Brain pericyte (primary cell): ENCODE results near the gene KLRD1.
"Not testable (repeated sequence)": the region's sequence is repeated elsewhere in the genome, so short reads cannot be mapped to it uniquely, and the experiment has no call there.

Experiments
- DNase-seq: peaks from one replicate; pipeline ENCODE4 v3.0.0-alpha.2; 2012; ENCODE audit warnings: low read depth, low spot score

Gene KLRD1, protein sequence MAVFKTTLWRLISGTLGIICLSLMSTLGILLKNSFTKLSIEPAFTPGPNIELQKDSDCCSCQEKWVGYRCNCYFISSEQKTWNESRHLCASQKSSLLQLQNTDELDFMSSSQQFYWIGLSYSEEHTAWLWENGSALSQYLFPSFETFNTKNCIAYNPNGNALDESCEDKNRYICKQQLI

GRCh38 chr12:10307630-10308029 lies at the start of gene KLRD1:
KLRD1 (plus strand) TSS chr12:10307870; CDS start chr12:10308078, 208 bp downstream.
- no peak for DNase-seq

- no peak for DNase-seq
Observed at GRCh38 chr12:10260927-10261326, 46.7 kb upstream of the KLRD1 start.

- no peak for DNase-seq
Observed at GRCh38 chr12:10268037-10268436, 39.6 kb upstream of the KLRD1 start.

DNA sequence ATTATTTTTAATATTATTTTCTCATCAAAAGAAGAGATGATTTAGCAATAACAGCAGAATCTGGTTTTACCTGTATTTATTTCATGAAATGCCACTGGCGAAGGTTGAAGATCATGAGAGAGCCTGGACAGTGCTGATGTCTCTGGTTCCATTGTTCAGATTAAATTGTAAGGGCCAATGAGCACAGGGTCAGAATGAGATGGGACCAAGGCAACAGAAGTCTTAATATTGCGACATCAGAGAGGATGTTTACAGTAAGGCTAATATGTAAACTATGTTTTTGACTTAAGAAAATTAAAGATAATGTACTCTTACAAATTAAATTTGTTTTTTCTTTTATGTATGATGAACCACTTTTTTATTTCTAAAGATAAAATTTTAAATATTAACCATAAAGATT lies 35.2 kb upstream of the KLRD1 start:
- DNase-seq: no peak

- no peak for DNase-seq
Observed at GRCh38 chr12:10276774-10277173, 30.9 kb upstream of the KLRD1 start.

DNA sequence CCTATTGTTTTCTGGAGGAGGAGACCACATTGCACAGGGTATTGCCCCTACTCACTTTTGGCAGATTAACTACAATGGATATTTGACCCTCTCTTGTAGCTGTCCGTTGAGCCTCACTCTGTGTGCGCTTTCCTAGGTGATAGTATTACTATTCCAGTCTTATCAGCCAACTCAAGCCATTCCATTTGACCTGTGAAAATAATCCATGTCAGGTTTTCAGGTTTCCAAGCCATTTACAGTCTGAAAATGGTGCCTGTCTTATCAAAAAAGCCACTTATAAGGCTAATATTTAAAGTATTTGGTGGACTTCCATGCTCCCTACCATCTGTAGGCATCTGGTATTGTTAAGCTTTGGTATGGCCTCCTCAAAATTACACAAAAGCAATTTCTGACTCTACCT lies 29.6 kb upstream of the KLRD1 start:
- no peak for DNase-seq

DNA sequence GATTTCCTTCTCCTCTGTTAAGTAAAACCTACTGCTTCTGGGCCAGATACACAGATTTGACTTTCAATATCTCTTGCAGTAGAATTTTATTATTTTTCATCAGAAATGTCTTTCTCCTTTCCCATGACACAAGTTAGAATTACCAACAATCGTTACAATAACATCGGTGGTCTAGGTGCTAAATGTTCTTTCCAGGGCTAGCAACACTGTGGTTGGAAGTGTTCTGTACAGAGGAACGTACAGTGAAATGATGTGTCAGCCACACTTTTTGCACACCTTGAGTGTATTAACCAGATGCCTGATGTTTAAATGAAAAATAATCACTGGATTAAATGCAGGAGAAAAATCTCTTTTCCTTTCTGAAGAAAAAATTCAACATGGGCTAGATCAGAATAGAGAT lies 27.7 kb upstream of the KLRD1 start:
- DNase-seq: no peak

DNA sequence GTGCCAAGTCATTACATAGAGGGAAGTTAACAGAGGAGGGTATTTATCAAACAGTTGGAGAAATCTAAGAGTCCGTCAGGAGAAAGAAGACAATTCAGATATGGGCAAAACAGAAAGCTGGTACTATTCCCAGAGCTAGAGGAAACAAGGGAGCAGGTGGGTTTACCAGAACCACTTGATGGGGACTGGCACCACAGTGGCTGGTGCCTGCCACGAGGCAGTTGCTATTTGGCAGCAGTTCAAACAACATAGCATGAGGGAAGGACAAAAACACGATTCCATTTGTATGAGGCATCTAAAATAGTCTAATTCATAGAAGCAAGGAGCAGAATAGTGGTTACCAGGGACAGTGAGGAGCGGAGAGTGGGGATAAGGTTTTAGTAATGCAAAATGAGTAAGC lies 24.6 kb upstream of the KLRD1 start:
- DNase-seq: no peak

- DNase-seq: no peak
Observed at GRCh38 chr12:10285919-10286318, 21.8 kb upstream of the KLRD1 start.

- no peak for DNase-seq
Observed at GRCh38 chr12:10289005-10289754, 18.5 kb upstream of the KLRD1 start.

GRCh38 chr12:10291030-10291429 lies 16.6 kb upstream of the KLRD1 start:
- no peak for DNase-seq

DNA sequence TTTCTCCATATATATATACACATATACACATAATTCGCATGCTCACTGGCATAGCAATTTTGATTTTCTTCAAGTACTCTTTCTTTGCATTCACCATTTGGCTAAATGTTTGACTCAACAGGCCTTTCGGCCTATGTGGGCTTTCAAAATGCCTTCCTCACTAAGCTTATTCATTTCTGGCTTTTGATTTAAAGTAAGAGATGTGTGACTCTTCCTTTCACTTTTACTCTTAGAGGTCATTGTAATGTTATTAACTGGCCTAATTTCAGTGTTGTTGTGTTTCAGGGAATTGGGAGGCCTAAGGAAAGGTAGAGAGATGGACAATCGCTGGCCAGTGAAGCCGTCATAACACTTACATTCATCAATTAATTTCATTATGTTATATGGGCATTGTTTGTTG lies 14.5 kb upstream of the KLRD1 start:
- DNase-seq: no peak

GRCh38 chr12:10293570-10294227 lies 14.0 kb upstream of the KLRD1 start:
- DNase-seq: no peak

DNA sequence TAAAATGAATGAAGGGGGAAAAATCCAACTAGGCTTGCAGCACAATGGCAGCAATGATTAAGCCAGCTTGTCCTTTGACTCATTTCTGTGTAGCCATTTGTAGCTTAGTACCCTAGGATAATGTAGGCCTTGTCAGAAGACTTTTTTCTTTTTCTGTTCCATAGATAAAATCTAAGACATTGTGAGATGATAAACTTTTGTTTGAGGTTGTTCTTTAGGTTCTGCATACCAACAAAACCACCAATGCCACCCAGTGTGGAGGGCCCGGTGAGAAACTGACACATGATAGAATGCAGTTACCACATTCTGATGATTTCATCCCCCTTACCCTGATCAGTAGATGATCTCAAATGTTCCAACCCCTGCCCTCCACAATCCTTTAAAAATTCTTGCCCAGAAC lies 6.6 kb upstream of the KLRD1 start:
- DNase-seq: no peak

DNA sequence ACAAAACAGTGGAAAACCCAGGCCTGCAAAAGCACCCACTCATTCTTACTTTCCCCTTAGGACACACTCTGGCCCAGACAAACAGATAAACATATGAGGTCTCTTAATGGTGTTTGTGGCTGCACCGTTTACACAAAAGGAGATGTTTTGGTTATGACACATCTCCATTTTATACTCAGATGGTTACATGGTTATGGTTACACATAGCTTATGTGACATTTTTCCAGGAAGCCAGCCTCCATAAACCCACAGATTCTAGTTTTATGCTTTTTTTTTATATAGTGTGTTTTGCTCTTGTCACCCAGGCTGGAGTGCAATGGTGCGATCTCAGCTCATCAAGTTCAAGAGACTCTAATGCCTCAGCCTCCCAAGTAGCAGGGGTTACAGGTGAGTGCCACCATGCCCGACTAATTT lies 3.5 kb upstream of the KLRD1 start:
- no peak for DNase-seq

DNA sequence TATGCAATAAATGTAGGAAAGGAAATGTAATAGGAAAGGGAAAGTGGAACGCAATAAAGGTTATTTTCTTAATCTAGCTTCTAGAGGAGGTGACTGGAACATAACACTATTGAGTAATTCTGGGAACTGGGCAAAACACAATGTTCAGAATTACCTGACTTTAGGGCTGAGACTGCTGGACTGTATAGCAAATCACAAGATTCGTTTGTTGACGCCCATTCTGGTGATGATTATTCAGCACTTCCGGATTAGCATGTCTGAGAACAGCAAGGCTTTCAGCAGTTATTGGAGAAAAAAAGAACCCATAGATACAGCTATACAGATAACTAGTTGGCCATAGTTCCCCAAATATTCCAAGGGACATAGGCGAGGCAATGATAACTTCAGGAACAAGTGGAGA lies 2.3 kb upstream of the KLRD1 start:
- no peak for DNase-seq

DNA sequence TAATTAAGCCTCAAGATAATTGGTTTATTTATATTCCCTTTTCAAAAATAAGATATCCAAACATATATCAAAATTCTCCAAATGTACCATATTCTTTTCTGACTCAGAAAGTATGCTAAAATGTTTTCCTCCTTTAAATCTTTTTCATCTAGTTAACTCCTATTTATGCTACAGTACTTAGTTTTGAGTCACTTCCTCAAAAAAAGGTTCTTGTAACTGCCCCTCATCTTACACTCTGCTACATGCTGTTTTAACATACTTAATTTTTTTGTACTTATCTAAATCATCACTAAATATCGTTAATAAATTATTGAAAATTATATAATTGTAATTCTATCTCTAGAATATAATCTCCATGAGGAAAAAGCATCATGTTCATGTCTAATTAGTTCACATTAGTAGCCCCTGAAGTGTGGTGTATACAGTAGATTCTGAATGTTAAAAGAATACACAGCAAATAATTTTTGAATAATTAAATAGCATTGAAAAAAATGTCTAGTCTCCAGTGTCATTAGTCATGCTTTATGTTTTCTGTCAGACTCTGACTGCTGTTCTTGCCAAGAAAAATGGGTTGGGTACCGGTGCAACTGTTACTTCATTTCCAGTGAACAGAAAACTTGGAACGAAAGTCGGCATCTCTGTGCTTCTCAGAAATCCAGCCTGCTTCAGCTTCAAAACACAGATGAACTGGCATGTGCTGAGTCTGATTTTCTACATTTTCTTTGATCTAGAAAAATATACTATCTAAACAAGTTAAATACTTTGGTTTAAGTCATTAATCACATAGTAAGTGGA lies 3.5 kb downstream of the KLRD1 start:
- no peak for DNase-seq

DNA sequence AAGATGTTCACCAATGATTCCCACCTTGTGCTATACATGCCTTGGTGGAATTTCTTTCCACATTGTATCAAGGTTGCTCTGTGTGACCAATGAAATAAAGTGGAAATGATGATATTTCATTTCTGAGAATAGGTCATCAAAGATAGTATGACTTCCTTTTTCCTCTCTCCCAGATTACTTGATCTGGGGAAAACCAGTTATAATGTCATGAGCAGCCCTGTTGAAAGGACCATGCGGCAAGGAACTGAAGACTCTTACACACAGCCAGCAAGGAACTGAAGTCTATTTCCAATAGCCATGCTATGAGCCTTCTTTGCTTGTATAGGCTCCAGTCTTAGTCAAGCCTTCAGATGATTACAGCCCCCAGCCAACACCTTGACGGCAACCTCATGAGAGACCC lies 11.7 kb downstream of the KLRD1 start:
- no peak for DNase-seq

DNA sequence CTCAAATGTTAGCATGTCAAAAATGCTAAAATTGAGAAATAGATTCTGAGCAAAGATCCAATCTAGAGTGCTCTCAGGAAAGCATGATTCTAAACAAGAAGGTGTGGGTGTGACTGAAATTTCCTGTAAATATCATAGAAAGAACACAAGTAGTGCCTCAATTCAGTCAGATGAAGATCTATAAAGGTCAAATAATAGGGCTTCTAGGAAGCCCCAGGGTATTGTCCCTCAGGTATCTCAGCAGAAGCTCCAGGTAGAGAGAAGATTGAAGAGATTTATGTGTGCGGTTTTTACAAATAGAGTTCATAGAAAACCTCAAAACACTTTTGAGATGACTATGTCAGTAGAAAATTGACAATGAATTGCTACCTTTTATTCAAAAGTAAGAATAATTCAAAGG lies 13.0 kb downstream of the KLRD1 start:
- DNase-seq: no peak

- not testable (repeated sequence) for DNase-seq
Observed at GRCh38 chr12:10328691-10329090, 21.0 kb downstream of the KLRD1 start.

DNA sequence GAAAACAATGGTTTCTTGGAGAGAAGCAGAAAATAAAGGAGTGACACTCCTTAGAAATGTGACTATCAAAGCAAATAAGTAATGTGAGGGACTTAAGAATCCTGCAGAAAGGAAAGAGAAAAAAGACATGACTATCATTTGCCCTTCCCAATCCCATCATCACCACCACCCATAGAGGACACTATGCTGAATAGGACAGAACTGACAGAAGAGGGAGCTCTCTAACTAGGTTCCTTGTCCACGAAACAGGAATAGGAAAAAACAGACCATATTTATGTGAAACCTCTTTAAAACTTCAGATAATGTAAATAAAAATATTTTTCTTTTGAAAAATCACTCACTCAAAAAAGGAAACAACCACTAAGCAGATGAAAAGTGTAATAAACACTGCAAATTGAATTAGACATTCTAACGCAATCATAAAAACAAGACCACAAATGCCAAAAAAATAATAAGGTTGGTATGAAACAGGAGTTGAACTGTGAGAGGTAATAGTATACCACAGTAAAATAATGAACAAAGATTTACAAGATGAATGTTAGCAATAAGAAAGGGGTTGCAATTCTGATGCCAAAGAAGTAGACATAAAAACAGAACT lies 24.1 kb downstream of the KLRD1 start:
- peak; percentile 12 for DNase-seq

DNA sequence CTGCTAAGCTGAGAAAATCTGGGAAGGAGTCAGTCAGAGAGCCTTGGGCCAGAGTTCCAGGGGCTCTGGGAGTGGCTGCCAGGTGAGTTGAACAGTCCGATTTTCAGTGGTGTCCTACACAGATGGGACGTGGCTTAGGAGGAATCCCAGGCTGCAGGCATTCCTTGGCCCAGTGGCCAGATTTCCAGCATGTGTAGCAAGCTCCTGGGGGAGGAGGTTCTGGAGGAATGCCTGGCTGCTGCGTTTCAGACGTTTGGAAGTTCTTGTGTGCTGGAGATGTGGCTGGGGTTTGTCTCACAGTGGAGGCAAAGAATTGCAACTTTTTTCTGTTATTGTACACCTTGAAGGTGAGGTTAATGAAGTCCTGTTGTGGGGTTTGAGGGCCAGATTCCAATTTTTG lies 28.5 kb downstream of the KLRD1 start:
- not testable (repeated sequence) for DNase-seq
